Stimulated activated CD8-positive, alpha-beta memory T cell treated with anti-CD3 and anti-CD28 coated beads, Interleukin-15, amount 100 ng/mL, for 48 hours (primary cell): ENCODE measurements around the gene FOLR1.
"Not testable (repeated sequence)": the region's sequence is repeated elsewhere in the genome, so short reads cannot be mapped to it uniquely, and the experiment has no call there.

Source experiments
- DNase-seq, 2 donors: peaks; one replicate each; pipeline ENCODE4 v3.0.0-alpha.2; 2020; ENCODE audit warnings: low read depth in 2 of 2

Gene FOLR1

DNA sequence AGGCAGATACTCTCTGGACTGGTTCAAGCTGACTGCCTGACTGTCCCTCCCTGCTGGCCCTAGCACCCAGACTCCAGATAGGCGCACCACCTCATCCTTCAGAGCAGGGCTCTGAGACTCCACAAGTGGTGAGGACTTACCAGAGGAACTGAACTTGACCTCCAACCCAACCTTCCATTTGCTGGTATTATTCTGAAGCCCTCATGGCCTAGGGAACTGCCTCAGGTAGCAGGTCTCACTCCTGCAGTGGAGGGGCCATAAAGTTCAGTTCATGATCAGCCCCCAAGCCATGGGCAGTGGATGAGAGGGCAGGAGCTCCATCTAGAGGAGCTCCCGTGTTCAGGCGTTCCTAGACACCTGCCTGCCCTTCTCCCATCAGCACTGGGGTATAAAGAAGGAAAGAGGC, 10.4 kb upstream of the FOLR1 start:
- DNase-seq: not testable (repeated sequence)

DNA sequence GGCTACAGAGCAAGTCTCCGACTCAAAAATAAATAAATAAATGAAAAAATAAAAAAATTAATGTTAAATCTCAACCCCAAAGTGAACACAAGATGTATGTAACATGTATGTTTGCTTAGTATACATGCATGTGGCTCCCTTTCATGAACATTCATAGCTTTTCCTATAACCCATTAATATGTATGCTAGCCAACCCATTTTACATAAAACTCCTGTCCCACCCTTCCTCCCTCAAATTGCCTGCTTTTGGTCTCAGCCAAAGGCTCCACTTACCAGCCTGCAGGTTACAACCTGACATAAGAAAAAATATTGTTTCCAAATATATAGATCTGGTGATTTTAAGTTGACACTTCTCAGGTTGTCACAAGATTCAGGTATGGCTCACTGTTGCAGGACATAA, 3.7 kb upstream of the FOLR1 start:
- DNase-seq: no peak

DNA sequence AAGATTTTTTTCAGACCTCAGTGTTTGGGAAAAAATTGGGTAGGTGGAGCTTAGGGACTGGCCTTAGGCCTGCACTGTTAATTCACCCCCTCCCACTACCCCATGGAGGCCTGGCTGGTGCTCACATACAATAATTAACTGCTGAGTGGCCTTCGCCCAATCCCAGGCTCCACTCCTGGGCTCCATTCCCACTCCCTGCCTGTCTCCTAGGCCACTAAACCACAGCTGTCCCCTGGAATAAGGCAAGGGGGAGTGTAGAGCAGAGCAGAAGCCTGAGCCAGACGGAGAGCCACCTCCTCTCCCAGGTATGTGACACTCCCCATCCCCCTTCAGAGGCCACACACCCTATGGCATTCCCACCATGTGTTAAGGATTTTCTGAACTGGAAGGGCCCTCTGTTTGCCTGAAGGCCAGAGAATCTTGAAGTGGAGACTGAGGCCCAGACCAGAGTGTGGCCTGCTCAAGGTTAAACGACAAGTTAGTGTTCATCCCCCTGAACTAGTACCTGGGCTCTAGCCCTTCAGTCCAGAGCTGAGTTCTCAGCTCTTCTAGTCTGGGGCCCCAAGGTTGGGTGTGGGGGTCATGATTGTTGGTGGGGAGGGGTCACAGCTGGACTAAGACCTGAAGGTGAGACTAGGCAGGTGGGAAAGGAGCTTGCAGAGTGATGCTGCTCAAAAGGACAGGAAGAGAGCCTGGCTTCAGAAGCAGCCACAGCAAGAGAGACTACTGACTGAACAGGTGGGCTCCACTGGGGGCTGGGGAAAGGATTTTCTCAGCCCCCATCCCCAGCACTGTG, 2.3 kb upstream of the FOLR1 start:
- no peak for DNase-seq

DNA sequence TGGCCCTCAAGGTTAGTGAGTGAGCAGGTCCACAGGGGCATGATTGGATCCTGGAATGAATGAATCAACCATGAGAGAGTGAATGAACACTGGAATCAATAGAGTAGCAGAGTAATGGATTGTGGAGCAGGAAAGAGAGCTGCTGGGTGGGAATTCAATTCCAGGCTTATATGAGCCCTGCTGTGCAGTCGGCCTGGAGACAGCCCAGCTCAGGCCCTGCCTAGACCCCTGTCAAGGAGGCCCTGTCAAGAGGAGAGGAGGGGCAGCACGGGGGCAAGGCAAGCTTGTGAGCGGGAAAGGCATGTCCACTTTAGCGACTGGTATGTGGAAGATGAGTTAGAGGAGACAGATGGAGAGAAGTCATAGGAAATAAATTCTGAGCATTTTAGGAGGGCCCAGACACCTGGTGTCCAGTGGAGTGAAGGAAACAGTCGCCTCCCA, 1.3 kb upstream of the FOLR1 start:
- DNase-seq: no peak

DNA sequence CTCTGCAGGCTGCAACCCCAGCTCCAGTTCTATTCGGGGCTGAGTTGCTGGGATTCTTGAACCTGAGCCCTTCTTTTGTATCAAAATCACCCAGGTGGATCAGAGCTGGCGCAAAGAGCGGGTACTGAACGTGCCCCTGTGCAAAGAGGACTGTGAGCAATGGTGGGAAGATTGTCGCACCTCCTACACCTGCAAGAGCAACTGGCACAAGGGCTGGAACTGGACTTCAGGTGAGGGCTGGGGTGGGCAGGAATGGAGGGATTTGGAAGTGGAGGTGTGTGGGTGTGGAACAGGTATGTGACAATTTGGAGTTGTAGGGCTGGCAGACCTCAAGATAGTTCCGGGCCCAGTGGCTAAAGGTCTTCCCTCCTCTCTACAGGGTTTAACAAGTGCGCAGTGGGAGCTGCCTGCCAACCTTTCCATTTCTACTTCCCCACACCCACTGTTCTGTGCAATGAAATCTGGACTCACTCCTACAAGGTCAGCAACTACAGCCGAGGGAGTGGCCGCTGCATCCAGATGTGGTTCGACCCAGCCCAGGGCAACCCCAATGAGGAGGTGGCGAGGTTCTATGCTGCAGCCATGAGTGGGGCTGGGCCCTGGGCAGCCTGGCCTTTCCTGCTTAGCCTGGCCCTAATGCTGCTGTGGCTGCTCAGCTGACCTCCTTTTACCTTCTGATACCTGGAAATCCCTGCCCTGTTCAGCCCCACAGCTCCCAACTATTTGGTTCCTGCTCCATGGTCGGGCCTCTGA, 3.8 kb downstream of the FOLR1 start:
- DNase-seq: no peak

DNA sequence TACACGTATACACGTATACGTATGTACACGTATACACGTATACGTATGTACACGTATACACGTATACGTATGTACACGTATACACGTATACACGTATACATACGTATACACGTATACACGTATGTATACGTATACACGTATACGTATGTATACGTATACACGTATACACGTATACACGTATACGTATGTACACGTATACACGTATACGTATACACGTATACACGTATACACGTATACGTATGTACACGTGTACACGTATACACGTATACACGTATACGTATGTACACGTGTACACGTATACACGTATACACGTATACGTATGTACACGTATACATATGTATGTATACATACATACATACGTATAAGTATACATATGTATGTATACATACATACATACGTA, 9.5 kb downstream of the FOLR1 start:
- not testable (repeated sequence) for DNase-seq

DNA sequence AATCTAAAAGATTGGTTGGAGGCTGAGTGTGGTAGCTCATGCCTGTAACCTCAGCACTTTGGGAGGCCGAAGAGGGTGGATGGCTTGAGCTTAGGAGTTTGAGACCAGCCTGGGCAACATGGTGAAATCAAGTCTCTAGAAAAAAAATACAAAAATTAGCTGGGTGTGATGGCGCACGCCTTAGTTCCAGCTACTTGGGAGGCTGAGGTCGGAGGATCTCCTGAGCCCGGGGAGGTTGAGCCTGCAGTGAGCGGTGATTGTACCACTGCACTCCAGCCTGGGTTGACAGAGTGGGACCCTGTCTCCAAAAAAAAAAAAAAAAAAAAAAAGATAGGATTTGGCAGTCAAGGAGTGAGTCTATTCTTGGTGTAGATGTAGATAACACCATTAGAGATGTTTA, 10.6 kb downstream of the FOLR1 start:
- DNase-seq: no peak

DNA sequence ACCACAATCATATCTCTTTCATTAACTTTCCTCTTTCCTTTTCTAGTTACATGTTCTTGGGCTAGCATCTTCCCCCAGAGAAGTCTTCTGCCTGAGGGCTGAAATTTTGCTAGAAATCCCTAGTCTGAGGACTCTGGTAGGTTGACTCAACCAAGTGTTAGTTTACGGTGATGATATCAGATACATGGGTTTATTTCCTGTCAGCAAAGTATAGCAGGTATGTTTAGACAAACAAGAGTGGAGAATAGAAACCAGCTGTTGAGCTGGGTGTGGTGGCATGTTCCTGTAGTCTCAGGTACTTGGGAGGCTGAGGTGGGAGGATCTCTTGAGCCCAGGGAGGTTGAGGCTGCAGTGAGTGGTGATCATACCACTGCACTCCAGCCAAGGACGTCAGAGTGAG, 11.2 kb downstream of the FOLR1 start:
- no peak for DNase-seq

DNA sequence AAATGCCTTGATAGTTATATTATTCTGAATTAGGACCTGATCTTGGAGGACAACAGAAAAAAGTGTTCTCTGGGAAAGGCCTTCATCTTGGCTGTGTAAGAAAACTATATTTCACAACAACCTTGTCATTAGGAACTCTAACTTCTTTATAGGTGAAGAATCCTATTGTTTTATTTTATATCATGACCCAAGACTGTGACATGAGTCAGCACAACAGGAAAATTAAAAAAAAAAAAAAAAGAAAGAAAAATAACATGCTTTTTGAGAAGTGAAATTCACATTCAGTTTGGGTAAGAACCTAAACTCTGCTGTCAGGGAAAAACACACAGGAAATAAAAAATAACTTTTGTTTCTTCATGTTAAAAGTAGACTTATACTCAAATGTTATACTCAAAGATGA, 12.9 kb downstream of the FOLR1 start:
- no peak for DNase-seq

DNA sequence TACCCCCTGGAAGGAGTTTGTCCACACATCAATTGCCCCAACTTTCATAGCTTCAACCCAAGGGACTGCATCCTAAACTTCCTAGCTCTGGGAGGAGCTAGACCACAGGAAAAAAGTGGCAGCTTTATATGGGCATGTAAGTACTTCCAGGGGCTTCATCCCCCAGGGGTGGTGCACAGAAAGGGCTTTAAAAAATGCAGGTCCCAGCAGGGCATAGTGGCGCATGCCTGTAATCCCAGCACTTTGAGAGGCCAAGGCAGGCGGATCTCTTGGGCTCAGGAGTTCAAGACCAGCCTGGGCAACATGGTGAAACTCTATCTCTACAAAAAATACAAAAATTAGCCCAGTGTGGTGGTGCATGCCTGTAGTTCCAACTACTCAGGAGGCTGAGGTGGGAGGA, 14.9 kb downstream of the FOLR1 start:
- DNase-seq: not testable (repeated sequence)

DNA sequence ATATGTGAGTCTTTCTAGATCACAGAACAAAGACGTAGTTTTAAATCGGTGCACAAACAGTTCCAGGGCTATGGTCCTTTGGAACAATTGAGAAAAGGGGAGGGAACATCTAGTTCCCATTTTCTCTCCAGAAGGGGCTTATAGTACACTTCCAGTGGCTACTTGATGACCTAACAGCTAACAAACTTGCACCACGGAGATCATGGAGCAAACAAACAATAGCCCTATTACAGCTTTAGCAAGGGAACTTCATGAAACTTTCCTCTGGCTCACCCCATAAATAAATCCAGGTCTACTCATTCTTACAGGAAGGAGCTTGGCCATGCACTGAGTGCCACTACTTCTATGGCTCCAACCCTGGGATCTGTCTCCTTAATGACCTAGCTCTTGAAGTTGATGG, 16.3 kb downstream of the FOLR1 start:
- no peak for DNase-seq

DNA sequence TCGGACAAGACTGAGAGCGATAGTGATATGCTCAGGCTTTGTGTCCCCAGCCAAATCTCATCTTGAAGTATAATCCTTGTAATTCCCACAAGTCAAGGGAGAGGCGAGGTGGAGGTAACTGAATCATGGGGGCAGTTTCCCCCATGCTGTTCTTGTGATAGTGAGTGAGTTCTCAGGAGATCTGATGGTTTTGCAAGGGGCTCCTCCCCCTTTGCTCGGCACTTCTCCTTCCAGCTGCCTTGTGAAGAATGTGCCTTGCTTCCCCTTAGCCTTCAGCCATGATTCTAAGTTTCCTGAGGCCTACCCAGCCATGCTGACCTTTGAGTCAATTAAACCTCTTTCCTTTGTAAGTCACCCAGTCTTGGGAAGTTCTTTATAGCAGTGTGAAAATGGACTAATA, 17.2 kb downstream of the FOLR1 start:
- DNase-seq: no peak

DNA sequence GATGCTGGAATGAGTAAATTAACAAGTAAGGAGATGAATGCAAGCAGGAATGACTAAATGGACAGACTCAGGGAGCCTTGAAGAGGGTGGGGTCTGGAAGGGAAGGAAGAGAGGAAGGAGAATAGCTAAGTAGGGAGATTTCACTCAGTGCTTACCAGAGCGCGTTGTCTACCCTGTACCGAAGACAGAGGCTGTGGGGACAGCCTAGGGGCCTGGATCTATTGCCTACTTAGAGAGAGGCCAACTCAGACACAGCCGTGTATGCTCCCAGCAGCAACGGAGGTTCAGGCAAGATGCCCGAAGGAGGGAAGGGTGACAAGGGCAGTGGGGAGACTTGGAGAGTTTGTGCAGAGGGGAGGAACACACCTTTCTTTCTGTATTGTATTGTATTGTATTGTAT, 24.7 kb downstream of the FOLR1 start, which contains the start of gene FOLR2:
Gene FOLR2, plus strand, starts transcription at position 157 of the 400 bp plus-strand sequence. CDS start 1,791 bp downstream, outside the sequence.
- no peak for DNase-seq

DNA sequence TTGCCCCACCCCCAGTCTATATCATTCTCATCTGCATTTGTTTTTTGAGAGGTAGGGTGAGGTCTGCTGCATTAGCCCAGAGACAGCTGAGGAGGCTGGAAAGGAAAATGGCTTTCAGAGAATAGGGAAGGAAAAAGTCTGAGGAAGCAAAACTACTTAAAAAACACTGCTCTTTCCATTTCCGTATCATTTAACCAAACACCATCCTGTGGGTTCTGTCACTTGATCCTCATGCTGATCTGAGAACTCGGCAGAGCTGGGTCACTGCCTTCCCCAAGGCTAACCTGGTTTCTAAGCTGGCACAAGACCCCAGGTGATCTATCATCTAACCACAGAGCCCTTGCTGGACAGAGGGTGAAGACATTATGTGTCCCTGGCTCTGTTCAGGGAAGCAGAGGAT, 25.9 kb downstream of the FOLR1 start:
- DNase-seq: no peak

DNA sequence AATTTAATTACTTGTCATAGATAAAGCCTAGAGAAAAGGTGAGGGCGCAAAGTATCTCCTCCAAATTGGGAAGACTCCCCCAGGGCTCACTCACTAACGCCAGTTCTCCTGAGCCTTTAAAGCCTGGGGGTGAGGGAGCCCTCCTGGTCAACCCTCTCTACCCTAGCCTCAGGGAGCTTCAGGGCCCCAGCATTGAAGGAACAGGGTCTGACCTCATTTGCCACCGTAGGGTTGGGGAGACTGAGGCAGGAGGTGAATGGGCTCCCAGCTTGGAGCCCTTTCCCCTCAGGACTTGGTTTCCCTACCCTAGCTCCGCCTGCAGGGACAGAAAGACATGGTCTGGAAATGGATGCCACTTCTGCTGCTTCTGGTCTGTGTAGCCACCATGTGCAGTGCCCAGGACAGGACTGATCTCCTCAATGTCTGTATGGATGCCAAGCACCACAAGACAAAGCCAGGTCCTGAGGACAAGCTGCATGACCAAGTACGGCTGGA, 26.4 kb downstream of the FOLR1 start:
- no peak for DNase-seq

DNA sequence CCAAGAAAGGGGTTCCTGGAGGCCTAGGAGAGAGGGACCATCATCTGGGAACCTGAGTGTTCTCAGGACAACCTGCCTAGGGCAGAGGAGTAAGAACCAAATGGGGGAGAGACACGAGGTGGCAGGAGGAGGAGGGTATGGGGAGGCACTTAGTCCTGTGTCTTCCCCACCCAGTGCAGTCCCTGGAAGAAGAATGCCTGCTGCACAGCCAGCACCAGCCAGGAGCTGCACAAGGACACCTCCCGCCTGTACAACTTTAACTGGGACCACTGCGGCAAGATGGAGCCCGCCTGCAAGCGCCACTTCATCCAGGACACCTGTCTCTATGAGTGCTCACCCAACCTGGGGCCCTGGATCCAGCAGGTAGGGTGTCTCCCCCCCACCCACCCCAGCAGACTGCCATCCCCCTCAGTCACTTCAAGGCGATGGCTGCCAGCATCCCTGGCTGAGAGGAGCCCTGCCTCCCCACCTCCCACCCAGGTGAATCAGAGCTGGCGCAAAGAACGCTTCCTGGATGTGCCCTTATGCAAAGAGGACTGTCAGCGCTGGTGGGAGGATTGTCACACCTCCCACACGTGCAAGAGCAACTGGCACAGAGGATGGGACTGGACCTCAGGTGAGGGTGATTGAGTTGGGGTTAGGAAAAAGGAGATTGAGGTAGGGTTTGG, 28.9 kb downstream of the FOLR1 start:
- DNase-seq: no peak

DNA sequence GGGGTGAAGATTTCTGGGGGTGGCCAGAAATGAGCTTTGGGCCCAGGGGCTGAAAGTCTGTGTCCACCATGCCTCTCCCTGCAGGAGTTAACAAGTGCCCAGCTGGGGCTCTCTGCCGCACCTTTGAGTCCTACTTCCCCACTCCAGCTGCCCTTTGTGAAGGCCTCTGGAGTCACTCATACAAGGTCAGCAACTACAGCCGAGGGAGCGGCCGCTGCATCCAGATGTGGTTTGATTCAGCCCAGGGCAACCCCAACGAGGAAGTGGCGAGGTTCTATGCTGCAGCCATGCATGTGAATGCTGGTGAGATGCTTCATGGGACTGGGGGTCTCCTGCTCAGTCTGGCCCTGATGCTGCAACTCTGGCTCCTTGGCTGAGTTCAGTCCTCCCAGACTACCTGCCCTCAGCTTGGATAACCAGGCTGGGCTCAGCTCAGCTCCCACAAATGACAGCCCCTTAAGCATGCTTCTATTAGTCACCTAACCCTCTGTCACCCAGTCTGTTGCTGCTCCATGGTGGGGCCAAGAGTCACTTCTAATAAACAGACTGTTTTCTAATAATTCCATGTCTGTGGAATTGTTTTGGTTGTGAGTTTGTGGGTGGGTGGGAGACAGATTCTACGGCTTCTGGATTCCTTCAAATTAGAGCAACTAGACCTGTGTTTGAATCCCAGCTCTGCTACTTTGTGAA, 29.6 kb downstream of the FOLR1 start:
- no peak for DNase-seq

DNA sequence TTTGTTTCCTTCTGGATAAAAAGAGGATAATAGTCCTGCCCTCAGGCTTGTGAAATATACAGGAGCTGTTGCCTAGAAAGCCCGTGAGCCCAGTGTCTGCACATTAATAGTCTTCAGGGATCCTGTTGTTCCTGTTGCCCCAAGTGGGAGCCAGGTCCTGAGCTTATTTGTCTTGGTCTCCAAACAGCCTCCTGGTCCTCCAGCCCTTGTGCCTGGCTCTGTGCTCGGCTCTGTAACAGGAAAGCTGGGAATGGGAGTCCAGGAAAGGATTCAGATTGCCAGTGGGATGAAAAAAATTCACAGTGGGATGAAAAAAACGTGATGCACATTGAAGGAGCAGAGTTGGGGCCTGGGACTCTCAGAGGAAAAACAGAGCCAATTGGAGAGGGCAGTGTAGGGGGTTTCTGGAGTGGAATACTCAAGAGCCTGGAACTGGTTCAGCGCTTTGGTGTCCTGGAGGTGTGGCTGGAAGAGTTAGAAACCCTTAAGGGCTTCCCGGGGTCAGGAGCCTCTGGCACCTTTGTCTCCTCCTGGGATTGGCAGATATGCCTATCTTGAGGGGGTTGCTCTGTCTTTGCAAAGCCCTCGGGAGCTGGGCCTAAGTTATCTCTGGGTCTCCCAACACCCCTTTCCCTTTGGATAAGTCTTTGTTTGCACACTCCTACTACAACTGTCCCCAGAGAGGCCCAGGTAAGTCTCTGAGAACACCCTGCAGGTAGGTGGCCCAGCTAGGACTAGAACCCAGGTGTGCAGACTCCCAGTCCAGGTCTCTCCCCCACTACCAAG, 30.4 kb downstream of the FOLR1 start:
- no peak for DNase-seq

DNA sequence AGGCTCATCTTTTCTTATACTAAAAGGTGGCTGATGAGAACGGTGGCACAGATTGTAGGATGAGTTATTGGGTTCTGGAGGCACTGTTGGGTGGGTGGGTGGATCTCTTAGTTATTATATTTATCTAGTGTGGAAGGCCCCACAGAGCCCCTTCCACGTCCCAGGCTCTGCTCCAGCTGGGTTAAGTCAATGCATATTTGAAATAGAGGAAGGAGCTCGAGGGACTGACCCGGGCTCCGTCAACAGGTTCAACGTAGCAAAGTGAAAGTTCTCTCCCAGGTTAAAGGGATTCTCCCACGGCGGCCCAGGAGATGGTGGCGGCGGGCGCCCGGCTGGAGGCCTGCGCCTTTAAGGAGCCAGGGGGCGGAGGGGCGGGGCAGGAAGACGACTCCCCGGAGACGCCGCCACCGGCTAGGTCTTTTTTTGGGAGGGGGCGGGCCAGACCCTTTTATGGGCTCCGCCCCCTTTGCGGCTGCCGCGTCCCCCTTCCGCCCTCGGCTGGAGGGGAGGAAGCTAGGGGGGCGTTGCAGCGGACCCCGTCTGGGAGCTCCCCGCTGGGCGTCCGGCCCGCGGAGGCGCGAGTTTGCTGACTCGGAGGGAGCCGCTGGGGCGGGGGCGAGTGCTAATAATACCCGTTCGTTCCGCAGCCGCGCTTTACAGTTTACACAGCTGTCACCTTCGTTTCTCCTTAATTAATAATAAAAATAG, 31.1 kb downstream of the FOLR1 start:
- peak; percentile 92 for DNase-seq
